Measurements from ENCODE around the gene DHODH.
"Not testable (repeated sequence)": the region's sequence is repeated elsewhere in the genome, so short reads cannot be mapped to it uniquely, and the experiment has no call there.

The DHODH gene

GRCh38 chr16:72008424-72009216 is at the start of gene DHODH:
TSS of gene DHODH (plus strand) at chr16:72008744. CDS start at chr16:72008765, 21 bp downstream.
- peak; percentile 97 for DNase-seq (ENCODE audit: low read depth)

DNA sequence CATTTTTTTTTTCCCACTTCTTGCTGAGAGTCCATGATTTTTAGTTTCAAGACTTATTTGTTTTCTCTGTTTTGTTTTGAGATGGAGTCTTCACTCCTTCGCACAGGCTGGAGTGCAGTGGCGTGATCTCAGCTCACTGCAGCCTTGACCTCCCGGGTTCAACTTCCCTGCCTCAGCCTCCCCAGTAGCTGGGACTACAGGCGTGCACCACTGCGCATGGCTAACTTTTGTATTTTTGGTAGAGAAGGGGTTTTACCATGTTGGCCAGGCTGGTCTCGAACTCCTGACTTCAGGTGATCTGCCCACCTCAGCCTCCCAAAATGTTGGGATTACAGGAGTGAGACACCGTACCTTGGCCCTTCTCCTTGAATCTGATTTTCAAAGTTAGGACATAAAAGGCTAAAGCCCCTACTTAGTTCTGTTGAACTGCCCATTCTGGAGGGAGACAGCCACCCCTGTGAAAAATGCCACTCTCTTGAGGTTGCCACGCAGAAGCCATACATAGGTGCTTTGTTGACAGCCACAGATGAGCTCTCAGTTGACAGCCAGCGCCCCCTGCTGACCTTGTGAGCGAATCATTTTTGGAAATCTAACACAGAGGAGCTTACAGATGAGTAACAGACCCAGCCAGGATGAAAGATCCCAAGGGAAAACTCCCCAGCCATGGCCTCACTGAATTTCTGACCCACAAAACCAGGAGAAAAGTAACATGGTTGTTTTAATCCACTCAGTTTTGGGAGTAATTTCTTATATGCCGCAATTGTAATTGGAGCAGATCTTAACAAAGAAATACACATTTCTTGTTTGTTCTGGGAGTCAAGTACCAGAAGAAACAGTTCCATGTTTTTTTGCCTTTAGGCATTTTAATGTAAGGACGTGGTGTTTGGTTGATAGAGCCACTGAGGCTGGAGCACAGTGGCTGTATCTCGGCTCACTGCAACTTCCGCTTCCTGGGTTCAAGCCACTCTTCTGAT is 47.2 kb upstream of the DHODH start:
- peak; percentile 65 for DNase-seq (ENCODE audit: low read depth)

DNA sequence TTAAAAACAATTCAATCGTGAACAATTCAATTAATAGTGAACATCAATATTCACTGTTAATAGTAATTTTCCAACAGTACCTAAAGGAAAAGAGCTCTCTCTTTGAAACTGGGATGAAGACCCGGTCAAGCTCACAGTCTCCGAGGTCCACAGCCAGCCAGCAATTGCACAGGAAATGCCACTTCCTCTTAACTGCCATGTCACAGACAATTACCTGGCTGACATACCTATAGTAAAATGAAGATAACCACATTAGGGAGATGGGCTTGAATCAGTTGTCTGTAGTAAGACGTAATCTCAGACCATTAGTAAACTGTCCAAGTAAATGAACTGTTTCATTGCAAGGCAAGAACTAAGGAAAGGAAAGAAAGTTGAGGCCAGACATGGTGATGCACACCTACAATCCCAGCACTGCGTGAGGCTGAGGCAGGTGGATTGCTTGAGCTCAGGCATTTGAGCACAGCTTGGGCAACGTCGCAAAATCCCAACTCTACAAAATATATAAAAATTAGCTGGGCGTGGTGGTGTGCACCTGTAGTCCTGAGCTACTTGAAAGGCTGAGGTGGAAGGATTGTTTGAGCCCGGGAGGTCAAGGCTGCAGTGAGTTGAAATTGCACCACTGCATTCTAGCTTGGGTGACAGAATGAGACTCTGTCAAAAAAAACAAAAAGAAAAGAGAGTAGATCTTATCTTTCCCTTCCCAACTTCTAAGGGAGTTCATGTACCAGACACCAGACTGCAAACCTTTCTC is 45.2 kb upstream of the DHODH start:
- no peak for DNase-seq (ENCODE audit: low read depth)

DNA sequence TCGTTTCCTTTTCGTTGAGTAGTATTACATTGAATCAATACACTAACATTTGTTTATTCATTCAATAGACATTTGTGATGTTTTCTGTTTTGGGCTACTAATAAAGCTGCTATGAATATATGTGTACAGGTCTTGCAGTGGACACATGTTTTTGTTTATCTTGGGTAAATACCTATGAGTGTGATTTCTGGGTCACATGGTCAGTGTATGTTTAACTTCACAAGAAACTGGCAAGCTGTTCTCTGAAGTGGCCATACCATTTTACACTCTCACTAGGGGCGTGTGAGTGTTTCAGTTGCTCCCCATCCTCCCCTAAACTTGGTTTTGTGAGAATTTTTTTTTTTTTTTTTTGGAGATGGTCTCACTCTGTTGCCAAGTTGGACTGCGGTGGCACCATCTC is 43.3 kb upstream of the DHODH start:
- DNase-seq (ENCODE audit: low read depth) = no peak

GRCh38 chr16:71966932-71967331 is 41.6 kb upstream of the DHODH start:
- no peak for DNase-seq (ENCODE audit: low read depth)

- no peak for DNase-seq (ENCODE audit: low read depth)
Observed at GRCh38 chr16:71969353-71969752, 39.2 kb upstream of the DHODH start.

DNA sequence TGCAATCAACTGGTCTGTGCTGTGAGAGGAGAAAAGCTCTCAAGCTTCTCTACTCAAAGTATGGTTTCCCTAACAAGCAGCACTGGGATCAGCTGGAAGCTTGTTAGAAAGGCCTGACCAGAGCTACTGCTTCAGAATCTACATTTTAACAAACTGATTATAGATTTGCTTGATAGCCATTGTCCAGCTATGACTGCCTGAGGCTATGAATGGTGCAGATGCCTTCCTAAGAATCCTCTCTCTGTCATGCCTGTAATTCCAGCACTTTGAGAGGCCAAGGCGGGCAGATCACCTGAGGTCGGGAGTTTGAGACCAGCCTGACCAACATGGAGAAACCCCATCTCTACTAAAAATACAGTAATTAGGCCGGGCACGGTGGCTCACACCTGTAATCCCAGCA is 37.0 kb upstream of the DHODH start:
- DNase-seq (ENCODE audit: low read depth) = no peak

GRCh38 chr16:71972356-71972755 is 36.2 kb upstream of the DHODH start:
- DNase-seq (ENCODE audit: low read depth) = no peak

- no peak for DNase-seq (ENCODE audit: low read depth)
Observed at GRCh38 chr16:71973001-71973400, 35.5 kb upstream of the DHODH start.

DNA sequence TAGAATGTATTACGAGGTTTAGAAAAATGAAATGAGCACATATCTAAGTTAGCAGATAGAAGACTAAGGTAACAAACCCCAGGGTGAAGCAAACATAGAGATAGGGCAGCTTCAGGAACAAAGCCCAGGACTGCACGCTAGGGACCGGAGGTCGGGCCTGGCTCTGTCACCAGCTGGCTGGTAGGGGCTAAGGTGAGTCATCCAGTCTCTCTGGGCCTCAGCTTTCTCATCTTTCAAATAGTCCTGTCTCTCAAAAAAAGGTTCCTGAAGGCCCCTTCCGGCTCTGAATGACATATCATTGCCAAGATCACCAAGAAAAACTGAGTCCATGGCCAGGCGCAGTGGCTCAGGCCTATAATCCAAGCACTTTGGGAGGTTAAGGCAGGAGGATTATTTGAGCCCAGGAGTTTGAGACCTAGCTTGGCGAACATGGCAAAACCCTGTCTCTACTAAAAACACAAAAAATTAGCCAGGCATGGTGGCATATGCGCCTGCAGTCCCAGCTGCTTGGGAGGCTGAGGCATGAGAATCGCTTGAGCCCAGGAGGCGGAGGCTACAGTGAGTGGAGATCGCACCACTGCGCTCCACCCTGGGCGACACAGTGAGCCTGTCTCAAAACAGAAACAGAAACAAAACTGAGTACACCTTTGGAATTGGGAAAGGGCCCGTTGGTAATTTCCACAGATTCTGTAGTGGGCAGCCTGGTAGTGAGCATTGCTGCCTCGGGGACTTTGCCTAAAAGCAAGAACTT is 34.3 kb upstream of the DHODH start:
- no peak for DNase-seq (ENCODE audit: low read depth)

DNA sequence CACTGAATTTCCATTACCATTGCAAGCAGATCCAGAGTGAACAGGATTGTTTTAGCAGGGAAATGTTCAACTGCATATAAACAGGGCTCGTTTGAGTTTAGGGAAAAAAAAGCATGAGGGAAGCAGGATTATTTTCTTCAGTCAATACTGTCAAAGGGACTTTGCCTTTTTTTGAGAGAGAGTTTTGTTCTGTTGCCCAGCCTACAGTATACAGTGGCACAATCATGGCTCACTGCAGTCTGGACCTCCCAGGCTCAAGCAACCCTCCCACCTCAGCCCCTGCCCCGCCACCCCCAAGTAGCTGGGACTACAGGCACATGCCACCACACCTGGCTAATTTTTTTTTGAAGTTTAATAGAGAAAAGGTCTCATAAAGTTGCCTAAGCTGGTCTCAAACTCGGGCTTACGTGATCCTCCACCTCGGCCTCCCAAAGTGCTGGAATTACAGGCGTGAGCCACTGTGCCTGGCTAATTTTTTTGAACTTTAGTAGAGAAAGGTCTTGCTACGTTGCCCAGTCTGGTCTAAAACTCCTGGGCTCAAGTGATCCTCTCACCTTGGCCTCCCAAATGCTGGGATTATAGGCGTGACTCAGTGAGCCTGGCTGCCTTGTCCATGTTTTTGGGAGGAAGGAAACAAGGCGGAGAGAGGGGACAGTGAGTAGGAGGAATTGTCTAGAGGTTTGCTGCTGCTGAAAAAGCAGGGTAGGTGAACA is 23.1 kb upstream of the DHODH start:
- no peak for DNase-seq (ENCODE audit: low read depth)

DNA sequence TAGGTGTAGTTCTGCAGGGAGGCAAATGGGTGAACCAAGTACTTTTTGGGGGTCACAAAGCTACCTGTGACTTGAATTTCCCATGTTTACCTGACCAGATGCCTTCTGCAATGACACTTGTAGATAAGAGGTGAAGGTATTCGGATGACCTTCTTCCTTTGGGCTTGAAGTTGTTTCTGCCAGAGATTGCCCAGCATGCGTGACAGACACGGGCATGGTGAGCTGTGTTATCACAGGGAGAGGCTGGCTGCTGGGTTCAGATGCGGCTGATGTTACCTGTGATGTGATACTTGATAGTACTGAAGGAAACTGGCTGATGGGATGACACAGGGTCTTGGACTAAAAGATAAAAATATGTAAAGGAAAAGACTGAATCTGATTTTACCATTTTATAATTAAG is 22.4 kb upstream of the DHODH start:
- no peak for DNase-seq (ENCODE audit: low read depth)

GRCh38 chr16:71995038-71995437 is 13.5 kb upstream of the DHODH start:
- no peak for DNase-seq (ENCODE audit: low read depth)

DNA sequence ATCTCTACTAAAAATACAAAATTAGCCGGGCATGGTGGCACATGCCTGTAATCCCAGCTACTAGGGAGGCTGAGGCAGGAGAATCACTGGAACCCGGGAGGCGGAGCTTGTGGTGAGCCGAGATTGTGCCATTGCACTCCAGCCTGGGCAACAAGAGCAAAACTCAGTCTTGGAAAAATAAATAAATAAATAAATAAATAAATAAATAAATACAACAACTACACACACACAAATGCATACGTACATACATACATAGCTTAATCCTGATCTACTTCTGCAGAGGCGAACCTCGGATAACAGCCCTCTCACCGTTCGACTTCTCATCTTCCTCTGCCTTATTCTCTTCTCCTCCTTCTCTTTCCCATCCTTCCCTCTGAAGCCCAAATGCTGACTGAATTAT is 11.0 kb upstream of the DHODH start:
- not testable (repeated sequence) for DNase-seq (ENCODE audit: low read depth)

DNA sequence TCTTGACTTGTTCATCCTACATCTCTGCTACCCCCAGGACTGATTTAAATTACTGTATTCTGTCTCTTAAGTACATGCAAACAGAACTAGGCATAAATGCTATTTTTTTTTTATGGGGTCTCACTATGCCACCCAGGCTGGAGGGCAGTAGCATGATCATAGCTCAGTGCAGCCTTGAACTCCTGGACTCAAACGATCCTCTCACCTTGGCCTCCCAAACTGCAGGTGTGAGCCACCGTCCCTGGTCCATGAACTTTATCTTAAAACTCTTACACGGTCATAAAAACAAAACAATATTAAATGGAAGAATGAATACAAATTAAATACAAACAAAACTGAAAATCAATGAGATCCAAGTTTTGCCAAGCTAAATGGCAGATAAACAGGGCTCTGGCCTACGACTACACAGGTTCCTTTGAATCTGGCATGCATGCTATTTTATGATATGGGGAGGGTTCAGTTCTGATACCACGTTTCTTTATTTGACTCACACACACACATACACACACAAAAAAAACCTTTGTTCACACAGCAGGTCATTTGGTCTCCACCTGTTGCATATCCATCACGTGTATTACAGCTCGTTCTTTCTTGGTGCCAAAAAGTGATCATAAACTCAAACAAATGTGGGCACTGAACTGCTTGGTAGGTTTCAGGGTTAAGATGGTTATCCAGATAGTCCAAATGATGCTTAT is 7.2 kb upstream of the DHODH start:
- no peak for DNase-seq (ENCODE audit: low read depth)

- DNase-seq (ENCODE audit: low read depth) = no peak
Observed at GRCh38 chr16:72002619-72003018, 5.9 kb upstream of the DHODH start.

- not testable (repeated sequence) for DNase-seq (ENCODE audit: low read depth)
Observed at GRCh38 chr16:72008065-72008423, 500 bp upstream of the DHODH start.

DNA sequence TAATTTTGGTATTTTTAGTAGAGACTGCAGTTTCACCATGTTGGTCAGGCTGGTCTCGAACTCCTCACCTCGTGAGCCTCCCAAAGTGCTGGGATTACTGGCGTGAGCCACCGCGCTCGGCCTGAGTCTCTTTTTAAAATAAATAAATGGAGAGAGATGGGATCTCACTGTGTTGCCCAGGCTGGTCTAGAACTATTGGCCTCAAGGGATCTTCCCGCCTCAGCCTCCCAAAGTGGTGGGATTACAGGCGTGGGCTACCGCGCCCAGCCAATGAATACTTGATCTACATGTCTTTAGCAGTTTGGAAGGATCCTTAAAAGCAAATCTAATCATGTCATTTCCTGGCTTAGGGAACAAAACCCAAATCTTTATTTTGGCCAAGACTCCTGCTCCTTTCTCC is 1.2 kb downstream of the DHODH start:
- DNase-seq (ENCODE audit: low read depth) = no peak

DNA sequence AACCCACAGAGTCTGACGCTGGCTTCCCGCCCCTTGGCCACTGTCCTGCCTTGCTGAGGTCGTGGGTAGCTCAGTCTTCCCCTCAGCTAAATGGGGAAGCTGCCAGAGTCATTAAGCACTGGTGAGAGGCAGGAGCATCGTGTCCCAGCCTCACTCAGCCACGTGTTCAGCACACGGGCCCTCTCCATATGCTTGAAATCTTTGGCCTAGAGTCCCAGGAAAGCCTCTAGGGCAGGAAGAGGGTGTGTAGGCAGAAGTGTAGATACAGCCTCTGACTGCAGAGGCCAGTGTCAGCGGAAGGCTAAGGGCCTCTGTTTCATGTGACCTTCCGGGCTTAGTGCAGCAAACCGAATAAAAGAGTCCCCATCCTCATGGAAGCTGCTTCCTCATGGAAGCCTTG is 4.1 kb downstream of the DHODH start:
- no peak for DNase-seq (ENCODE audit: low read depth)

GRCh38 chr16:72013389-72013788 is 4.8 kb downstream of the DHODH start:
- DNase-seq (ENCODE audit: low read depth) = no peak
